Brain pericyte (primary cell): Measurements from ENCODE around the gene ATP2B1.

Experiments used
- DNase-seq: peaks from one replicate; pipeline ENCODE4 v3.0.0-alpha.2; 2012; ENCODE audit warnings: low read depth, low spot score

ATP2B1 gene

GRCh38 chr12:89540586-89540985, 168.1 kb downstream of the ATP2B1 start:
- no peak for DNase-seq

DNA sequence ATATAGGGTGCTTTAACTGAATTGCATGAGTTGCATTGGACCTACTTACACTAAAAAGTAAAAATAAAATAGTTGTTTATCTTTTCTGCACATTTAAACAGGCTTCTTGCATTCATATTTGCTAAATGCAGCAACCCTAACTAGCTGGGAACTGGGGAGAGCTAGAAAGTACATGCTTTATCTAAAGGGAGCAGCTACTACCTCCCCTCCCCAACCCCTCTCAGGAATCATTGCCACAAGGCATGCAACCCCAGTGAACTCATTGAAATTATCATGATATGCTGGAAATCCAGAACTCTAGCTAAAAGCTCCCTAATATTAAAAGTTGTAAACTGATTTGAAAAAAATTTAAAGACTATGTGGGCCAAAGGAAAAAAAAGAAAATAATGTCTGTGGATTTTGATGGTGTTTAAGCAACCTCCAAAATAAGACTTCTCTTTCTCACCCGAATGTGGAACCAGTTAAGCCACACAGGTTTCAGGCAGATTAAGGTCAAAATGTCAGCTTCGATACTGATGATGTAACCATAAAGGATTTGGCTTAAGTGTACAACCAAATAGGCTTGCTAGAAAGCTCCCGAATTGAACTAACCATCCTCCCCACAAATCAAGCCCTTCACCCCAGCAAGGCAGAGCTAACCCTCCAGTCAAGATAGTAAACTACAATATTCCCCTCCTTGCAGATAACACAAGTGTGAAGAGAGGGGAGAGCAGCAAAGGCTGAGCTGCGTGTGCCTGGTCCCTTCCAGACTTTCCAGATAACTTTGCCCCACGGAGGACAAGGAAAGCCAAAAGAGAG, 169.0 kb downstream of the ATP2B1 start:
- DNase-seq, result no peak

DNA sequence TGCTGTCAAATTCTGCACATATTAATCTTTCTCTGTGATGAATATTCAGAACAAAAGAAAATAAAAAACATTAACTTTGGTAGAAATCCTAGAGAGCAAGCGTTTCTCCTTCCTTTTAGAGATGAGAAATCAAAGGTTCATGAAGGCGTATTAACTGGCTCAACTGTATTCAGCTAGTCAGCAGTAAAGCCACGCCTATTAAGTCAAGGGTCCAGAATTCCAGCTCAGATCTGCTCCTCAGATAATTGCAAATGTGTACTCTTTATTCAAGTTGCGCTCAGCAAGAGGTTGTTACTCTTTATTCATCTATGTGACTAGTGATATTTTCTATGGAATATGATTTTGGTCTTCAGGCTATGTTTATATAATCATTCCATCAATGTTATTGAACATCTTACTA, 169.7 kb downstream of the ATP2B1 start:
- no peak for DNase-seq
